Esophagus muscularis mucosa (tissue), 4 donors: Measurements from ENCODE around the gene HDAC5. TPM values are rescaled to one million over a fixed set of nuclear protein-coding genes. Genes with fewer than 3 reads are reported as not detected.

ENCODE experiments used
- DNase-seq: peaks from one replicate; pipeline ENCODE4 v3.0.0-alpha.2; 2017; ENCODE audit errors: extremely low spot score
- H3K27ac ChIP-seq, 4 donors: fragments of 200-600 bp; sonication (generic); replicated peaks in 1 of 4; 1 replicate in 3 of 4; 2 replicates in 1 of 4; pipeline ENCODE4 v1.5.1; 2016 to 2019; ENCODE audit warnings: mild to moderate bottlenecking in 1 of 4
- H3K27me3 ChIP-seq, 4 donors: fragments of 200-600 bp; sonication (generic); one replicate each; pipeline versions ENCODE4 v1.5.1 to v1.6.0; 2016 to 2019
- H3K36me3 ChIP-seq, 4 donors: fragments of 200-600 bp; sonication (generic); one replicate each; pipeline ENCODE4 v1.5.1; 2016 to 2019
- H3K4me1 ChIP-seq, 4 donors: fragments of 200-600 bp; sonication (generic); one replicate each; pipeline ENCODE4 v1.5.1; 2016 to 2019
- H3K4me3 ChIP-seq, 4 donors: fragments of 200-600 bp; sonication (generic); 1 replicate in 2 of 4; 2 replicates in 2 of 4; pipeline ENCODE4 v1.5.1; 2016 to 2019; ENCODE audit warnings: mild to moderate bottlenecking in 4 of 4, moderate library complexity in 1 of 4
- H3K9me3 ChIP-seq, 4 donors: fragments of 200-600 bp; sonication (generic); 1 replicate in 3 of 4; 2 replicates in 1 of 4; pipeline ENCODE4 v1.5.1; 2016 to 2019
- CTCF ChIP-seq, 3 experiments: fragments of 200-600 bp in 2 of 3; fragments of 450-650 bp in 1 of 3; sonication (generic) in 2 of 3; IDR thresholded peaks; one replicate each; pipeline ENCODE4 v1.5.1; 2017 to 2019; ENCODE audit warnings: antibody characterized with exemption in 3 of 3, mild to moderate bottlenecking in 2 of 3, moderate library complexity in 1 of 3
- EP300 ChIP-seq: sonication (generic); formaldehyde crosslinking; IDR thresholded peaks from one replicate; pipeline ENCODE4 v1.6.1; 2017; ENCODE audit warnings: antibody characterized with exemption
- POLR2A ChIP-seq: fragments of 450-650 bp; IDR thresholded peaks from one replicate; pipeline ENCODE4 v1.6.1; 2017; ENCODE audit warnings: antibody characterized with exemption, moderate library complexity, mild to moderate bottlenecking, low read depth
- POLR2AphosphoS5 ChIP-seq, 2 donors: sonication (generic); formaldehyde crosslinking; IDR thresholded peaks; one replicate each; pipeline ENCODE4 v1.6.1; 2017; ENCODE audit warnings: antibody characterized with exemption in 2 of 2
- WGBS: methylation state at CpG from one replicate; pipeline ENCODE4 v1.1.5; 2018; 5-methylcytosine and 5-hydroxymethylcytosine counted together
- intact Hi-C: fragments of 100-400 bp; cut with DNase I; formaldehyde crosslinking; loops from one replicate; pipeline ENCODE4 v1.15.1; 2023
- total RNA-seq, 4 donors: library from RNA; depleted of rRNA; stranded (reverse); fragments of >200 nt; gene quantifications; one replicate each; pipeline versions ENCODE4 v1.1.0 to v1.2.1, GENCODE V29; 2016

The HDAC5 gene
- total RNA-seq, 4 donors from 2014 or later = 75.6 to 237 (median 130) TPM

GRCh38 chr17:44119798-44120197 lies 3.6 kb downstream of the HDAC5 start:
- Histone ChIP-seq H3K4me1 (peaks cover 67 to 88% (median 82%) of the 10 kb centered on the region in 4 donors), H3K27ac (no peak overlapping the region), H3K4me3 (no peak overlapping the region), H3K27me3 (no peaks in the 10 kb centered on the region), H3K9me3 (no peaks in the 10 kb centered on the region), H3K36me3 (peaks cover 7 to 25% (median 25%) of the 10 kb centered on the region in 4 donors)
- TF ChIP-seq CTCF (IDR thresholded peaks at IDR 0.05) (no peak), EP300 (no peak), POLR2AphosphoS5 (IDR thresholded peaks at IDR 0.05) (no peak), POLR2A (no peak)
- intact Hi-C loops = no loop called here
- DNase-seq = no peak
- WGBS = 89% methylated on average over 2 of the region's 2 CpGs

- Histone ChIP-seq H3K36me3 (peaks cover 7 to 33% (median 32%) of the 10 kb centered on the region in 4 donors), H3K4me1 (peaks cover 68 to 88% (median 82%) of the 10 kb centered on the region in 4 donors), H3K27ac (no peak overlapping the region), H3K4me3 (no peak overlapping the region), H3K9me3 (no peaks in the 10 kb centered on the region), H3K27me3 (no peaks in the 10 kb centered on the region)
- intact Hi-C loops = no loop called here
- DNase-seq = no peak
- no peak for TF ChIP-seq EP300
- TF ChIP-seq CTCF (IDR thresholded peaks at IDR 0.05) = no peak
- TF ChIP-seq POLR2AphosphoS5 (IDR thresholded peaks at IDR 0.05) = no peak
- no peak for TF ChIP-seq POLR2A
- WGBS = 57% methylated on average over 4 of the region's 5 CpGs
These were observed 4.4 kb downstream of the HDAC5 start for GRCh38 chr17:44119062-44119461.

- no peak for DNase-seq
- H3K27me3 ChIP-seq = no peaks in the 10 kb centered on the region
- no peak for TF ChIP-seq EP300
- TF ChIP-seq CTCF (IDR thresholded peaks at IDR 0.05) = no peak
- TF ChIP-seq POLR2A = no peak
- TF ChIP-seq POLR2AphosphoS5 (IDR thresholded peaks at IDR 0.05) = no peak
- H3K36me3 ChIP-seq = peaks cover 7 to 38% (median 36%) of the 10 kb centered on the region in 4 donors
- H3K9me3 ChIP-seq = no peaks in the 10 kb centered on the region
- WGBS = 65% methylated on average over 10 of the region's 10 CpGs
- intact Hi-C loops = no loop called here
- H3K4me3 ChIP-seq = no peak overlapping the region
- H3K4me1 ChIP-seq = peaks cover 73 to 91% (median 85%) of the 10 kb centered on the region in 4 donors
- H3K27ac ChIP-seq = no peak overlapping the region
These were observed 4.9 kb downstream of the HDAC5 start for GRCh38 chr17:44118427-44119050.

- intact Hi-C loops = no loop called here
- WGBS = 76% methylated on average over 18 of the region's 18 CpGs
- H3K4me1 ChIP-seq = peaks cover 82 to 95% (median 92%) of the 10 kb centered on the region in 4 donors
- peaks cover 7 to 46% (median 37%) of the 10 kb centered on the region in 4 donors for H3K36me3 ChIP-seq
- no peak overlapping the region for H3K4me3 ChIP-seq
- no peak for TF ChIP-seq POLR2A
- TF ChIP-seq EP300 = no peak
- TF ChIP-seq POLR2AphosphoS5 (IDR thresholded peaks at IDR 0.05) = no peak
- no peak for TF ChIP-seq CTCF (IDR thresholded peaks at IDR 0.05)
- H3K9me3 ChIP-seq = no peaks in the 10 kb centered on the region
- no peak overlapping the region for H3K27ac ChIP-seq
- no peaks in the 10 kb centered on the region for H3K27me3 ChIP-seq
- no peak for DNase-seq
These were observed 6.1 kb downstream of the HDAC5 start for GRCh38 chr17:44117351-44117750.
